Measurements from ENCODE around the gene RGS3. TPM values are rescaled to one million over a fixed set of nuclear protein-coding genes. Genes with fewer than 3 reads are reported as not detected.

RGS3 gene
- polyA plus RNA-seq, 1 of the 3 experiments (the other 2 are of a cell fraction): 50.6 TPM

GRCh38 chr9:113598451-113598850 lies 134.9 kb downstream of the RGS3 start:
- DNase-seq: no peak
- Histone ChIP-seq H3K9ac (peak overlapping the region; percentile 37; the same call in 1 of the 2 replicates), H3K36me3 (replicated peaks in 1 of 2; ENCODE audit: control insufficient read depth in 1 of 2, insufficient read depth in 2 of 2, low read length in 1 of 2) (peaks cover 12 to 19% of the 10 kb centered on the region in 2 experiments), H2AFZ (ENCODE audit: low read depth) (no peak overlapping the region), H3F3A (replicated peaks; ENCODE audit: insufficient read depth) (peaks cover 24% of the 10 kb centered on the region), H3K79me2 (ENCODE audit: insufficient read depth) (peaks cover 45% of the 10 kb centered on the region), H3K4me2 (peak overlapping the region; percentile 97), H3K9me3 (no peaks in the 10 kb centered on the region), H3K4me1 (ENCODE audit: control insufficient read depth in 1 of 2, insufficient read depth in 2 of 2, low read depth in 1 of 2, low read length in 1 of 2) (peaks cover 41 to 51% of the 10 kb centered on the region in 2 experiments), H3K27ac (ENCODE audit: low read depth in 2 of 2, low read length in 1 of 2) (peak overlapping the region in 1 of 2 experiments; percentile 87; a peak in 2 of 4 replicates), H3K27me3 (ENCODE audit: insufficient read depth) (no peaks in the 10 kb centered on the region), H3K4me3 (ENCODE audit: low read depth in 2 of 2, low read length in 1 of 2) (no peak overlapping the region), H4K20me1 (ENCODE audit: insufficient read depth) (peaks cover 30% of the 10 kb centered on the region), H3K9me2 (no peaks in the 10 kb centered on the region)
- WGBS (ENCODE audit: low lambda C conversion rate): 56% methylated on average over 2 of the region's 2 CpGs
- ChIA-PET CTCF (interaction anchor here (1.2 to 44.7 kb wide), 3 partner anchors 11 to 152 kb away, joined by 5 to 1335 read pairs (median 7); no protein-coding TSS in a partner anchor), POLR2A (no interaction called here)
- TF ChIP-seq POLR2AphosphoS5 (IDR thresholded peaks at IDR 0.05; ENCODE audit: low read depth, low read length) (0 out of 2 replicates have a peak, but pooled peaks have one; percentile 11), JUND (IDR thresholded peaks at IDR 0.05) (peak; percentile 4; the same call in 1 of the 2 replicates), TAF1 (IDR thresholded peaks at IDR 0.05; ENCODE audit: borderline replicate concordance, low read depth, low read length) (no peak)

- H3K27ac ChIP-seq (ENCODE audit: low read depth in 2 of 2, low read length in 1 of 2): peak overlapping the region in 1 of 2 experiments; percentile 87; a peak in 2 of 4 replicates
- H3K9ac ChIP-seq: peak overlapping the region; percentile 37
- H4K20me1 ChIP-seq (ENCODE audit: insufficient read depth): peaks cover 30% of the 10 kb centered on the region
- peaks cover 12 to 19% of the 10 kb centered on the region in 2 experiments for H3K36me3 ChIP-seq (replicated peaks in 1 of 2; ENCODE audit: control insufficient read depth in 1 of 2, insufficient read depth in 2 of 2, low read length in 1 of 2)
- H3F3A ChIP-seq (replicated peaks; ENCODE audit: insufficient read depth): peaks cover 24% of the 10 kb centered on the region
- H3K9me2 ChIP-seq: no peaks in the 10 kb centered on the region
- peaks cover 39 to 50% of the 10 kb centered on the region in 2 experiments; a peak in 3 of 4 replicates for H3K4me1 ChIP-seq (ENCODE audit: control insufficient read depth in 1 of 2, insufficient read depth in 2 of 2, low read depth in 1 of 2, low read length in 1 of 2)
- DNase-seq: no peak
- 94% methylated on average over 3 of the region's 5 CpGs for WGBS (ENCODE audit: low lambda C conversion rate)
- no peak overlapping the region for H3K4me3 ChIP-seq (ENCODE audit: low read depth in 2 of 2, low read length in 1 of 2)
- H3K79me2 ChIP-seq (ENCODE audit: insufficient read depth): peaks cover 45% of the 10 kb centered on the region
- no peaks in the 10 kb centered on the region for H3K27me3 ChIP-seq (ENCODE audit: insufficient read depth)
- H3K9me3 ChIP-seq: no peaks in the 10 kb centered on the region
- TF ChIP-seq GABPA (IDR thresholded peaks at IDR 0.05; ENCODE audit: low read depth) (no peak), POLR2AphosphoS5 (IDR thresholded peaks at IDR 0.05; ENCODE audit: low read depth, low read length) (0 out of 2 replicates have a peak, but pooled peaks have one; percentile 5), IRF3 (IDR thresholded peaks at IDR 0.05; ENCODE audit: low read depth, low read length) (no peak)
- ChIA-PET POLR2A (no interaction called here), CTCF (interaction anchor here (1.2 to 44.7 kb wide), 2 partner anchors 11 to 54 kb away, joined by 5 to 1335 read pairs; no protein-coding TSS in a partner anchor)
- H2AFZ ChIP-seq (ENCODE audit: low read depth): no peak overlapping the region
- peak overlapping the region; percentile 97 for H3K4me2 ChIP-seq
Measured at GRCh38 chr9:113598883-113599282, 135.4 kb downstream of the RGS3 start.

- H3K9ac ChIP-seq: peak overlapping the region; percentile 37
- POLR2A ChIA-PET: no interaction called here
- peak overlapping the region; percentile 97 for H3K4me2 ChIP-seq
- peaks cover 38% of the 10 kb centered on the region for H3K79me2 ChIP-seq (ENCODE audit: insufficient read depth)
- H3K9me3 ChIP-seq: no peaks in the 10 kb centered on the region
- TF ChIP-seq FOSL2 (IDR thresholded peaks at IDR 0.05; ENCODE audit: borderline replicate concordance, low read depth) (peak; percentile 50; the same call in 1 of the 2 replicates), TCF12 (IDR thresholded peaks at IDR 0.05) (peak; percentile 62; the same call in 1 of the 2 replicates), FOXJ3 (CRISPR knock-in tag; IDR thresholded peaks at IDR 0.05) (no peak), EZH2phosphoT487 (IDR thresholded peaks at IDR 0.05; ENCODE audit: borderline replicate concordance, low read depth) (no peak)
- 18% methylated on average over 4 of the region's 5 CpGs for WGBS (ENCODE audit: low lambda C conversion rate)
- peaks cover 12 to 19% of the 10 kb centered on the region in 2 experiments for H3K36me3 ChIP-seq (replicated peaks in 1 of 2; ENCODE audit: control insufficient read depth in 1 of 2, insufficient read depth in 2 of 2, low read length in 1 of 2)
- no peak for DNase-seq
- CTCF ChIA-PET: interaction anchor here (1.4 to 44.7 kb wide), 3 partner anchors 12 to 153 kb away, joined by 4 to 1335 read pairs (median 6); no protein-coding TSS in a partner anchor
- H2AFZ ChIP-seq (ENCODE audit: low read depth): no peak overlapping the region
- H3K4me3 ChIP-seq (ENCODE audit: low read depth in 2 of 2, low read length in 1 of 2): no peak overlapping the region
- H4K20me1 ChIP-seq (ENCODE audit: insufficient read depth): peaks cover 29% of the 10 kb centered on the region
- peak overlapping the region in 1 of 2 experiments; percentile 87; a peak in 2 of 4 replicates for H3K27ac ChIP-seq (ENCODE audit: low read depth in 2 of 2, low read length in 1 of 2)
- H3F3A ChIP-seq (replicated peaks; ENCODE audit: insufficient read depth): peaks cover 24% of the 10 kb centered on the region
- H3K9me2 ChIP-seq: no peaks in the 10 kb centered on the region
- H3K4me1 ChIP-seq (ENCODE audit: control insufficient read depth in 1 of 2, insufficient read depth in 2 of 2, low read depth in 1 of 2, low read length in 1 of 2): peaks cover 39 to 50% of the 10 kb centered on the region in 2 experiments; a peak in 3 of 4 replicates
- H3K27me3 ChIP-seq (ENCODE audit: insufficient read depth): no peaks in the 10 kb centered on the region
Measured at GRCh38 chr9:113599646-113600022, 136.1 kb downstream of the RGS3 start.
